MM.1S (cell line): ENCODE data around the gene DLX2.

Source experiments
- DNase-seq: peaks from one replicate; pipeline ENCODE4 v3.0.0-alpha.2; 2015
- H2AFZ ChIP-seq: fragments of 300-600 bp; sonication (generic); 2 replicates; pipeline ENCODE4 v1.6.0; 2016; ENCODE audit warnings: antibody characterized with exemption, low read length
- H3F3A ChIP-seq: fragments of 300-600 bp; sonication (generic); 2 replicates; pipeline ENCODE4 v1.6.1; 2016; ENCODE audit warnings: mild to moderate bottlenecking, antibody characterized with exemption, low read length, moderate library complexity, mixed read lengths; ENCODE audit not compliant: insufficient read depth
- H3K27ac ChIP-seq: fragments of 300-600 bp; sonication (generic); 2 replicates; pipeline ENCODE4 v1.5.1; 2016; ENCODE audit warnings: mild to moderate bottlenecking, low read length
- H3K27me3 ChIP-seq: fragments of 300-600 bp; sonication (generic); replicated peaks from 2 replicates; pipeline ENCODE4 v1.6.0; 2016; ENCODE audit warnings: low read length; ENCODE audit not compliant: insufficient read depth
- H3K36me3 ChIP-seq: fragments of 300-600 bp; sonication (generic); replicated peaks from 2 replicates; pipeline ENCODE4 v1.6.1; 2016; ENCODE audit warnings: mild to moderate bottlenecking, low read length, mixed read lengths; ENCODE audit not compliant: insufficient read depth
- H3K4me1 ChIP-seq: fragments of 300-600 bp; sonication (generic); 2 replicates; pipeline ENCODE4 v1.6.1; 2016; ENCODE audit warnings: low read length, mixed read lengths
- H3K4me2 ChIP-seq: fragments of 300-600 bp; sonication (generic); 2 replicates; pipeline ENCODE4 v1.6.0; 2016; ENCODE audit warnings: low read depth, low read length
- H3K4me3 ChIP-seq: fragments of 300-600 bp; sonication (generic); 2 replicates; pipeline ENCODE4 v1.5.1; 2016; ENCODE audit warnings: low read length, mixed read lengths
- H3K79me2 ChIP-seq: fragments of 300-600 bp; sonication (generic); 2 replicates; pipeline ENCODE4 v1.6.1; 2016; ENCODE audit warnings: mixed run types, low read length, mixed read lengths
- H3K9ac ChIP-seq: fragments of 300-600 bp; sonication (generic); 2 replicates; pipeline ENCODE4 v1.6.1; 2016; ENCODE audit warnings: low read length, mixed read lengths
- H3K9me2 ChIP-seq: fragments of 300-600 bp; sonication (generic); replicated peaks from 2 replicates; pipeline ENCODE4 v1.6.1; 2016; ENCODE audit warnings: mild to moderate bottlenecking, low read length, mixed read lengths; ENCODE audit not compliant: insufficient read depth
- H3K9me3 ChIP-seq: fragments of 300-600 bp; sonication (generic); replicated peaks from 2 replicates; pipeline ENCODE4 v1.6.1; 2016; ENCODE audit warnings: mild to moderate bottlenecking, low read length, mixed read lengths; ENCODE audit not compliant: insufficient read depth
- H4K20me1 ChIP-seq: fragments of 300-600 bp; sonication (generic); 2 replicates; pipeline ENCODE4 v1.6.1; 2016; ENCODE audit warnings: mild to moderate bottlenecking, low read length, moderate library complexity, mixed read lengths; ENCODE audit not compliant: insufficient read depth
- EZH2 ChIP-seq: fragments of 300-600 bp; sonication (generic); optimal IDR thresholded peaks from 2 replicates; pipeline ENCODE3; 2017; ENCODE audit warnings: low read depth, mild to moderate bottlenecking, antibody characterized with exemption, low read length, mixed read lengths
- EZH2phosphoT487 ChIP-seq: fragments of 300-600 bp; sonication (generic); IDR thresholded peaks from 2 replicates; pipeline ENCODE4 v1.6.1; 2018; ENCODE audit warnings: antibody characterized with exemption, low read length
- TF ChIP-seq, protein P1 (sequence below): fragments of 300-600 bp; sonication (generic); IDR thresholded peaks from 2 replicates; pipeline ENCODE4 v1.5.1; 2016; ENCODE audit warnings: antibody characterized with exemption, low read length, mixed read lengths

Gene DLX2

DNA sequence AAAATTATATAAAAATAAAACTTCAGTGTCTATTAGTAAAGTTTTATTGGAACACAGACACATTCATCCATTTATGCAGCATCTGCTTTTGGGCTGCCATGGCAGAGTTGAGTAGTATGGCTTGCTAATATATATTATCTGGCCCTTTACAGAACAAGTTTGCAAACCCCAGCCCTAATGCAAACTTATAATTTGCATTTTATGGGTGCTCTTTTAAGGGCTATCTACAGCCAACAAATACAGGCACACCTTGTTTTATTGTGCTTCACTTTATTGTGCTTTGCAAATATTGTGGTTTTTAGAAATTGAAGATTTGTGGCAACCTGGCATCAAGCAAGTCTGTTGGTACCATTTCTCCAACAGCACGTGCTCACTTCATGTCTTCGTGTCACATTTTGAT, 35.2 kb upstream of the DLX2 start:
- no peak overlapping the region for H3K4me2 ChIP-seq
- H3F3A ChIP-seq, result no peaks in the 10 kb centered on the region
- no peaks in the 10 kb centered on the region for H3K79me2 ChIP-seq
- H3K4me1 ChIP-seq, result no peaks in the 10 kb centered on the region
- H3K36me3 ChIP-seq, result no peaks in the 10 kb centered on the region
- H3K9ac ChIP-seq, result no peak overlapping the region
- no peaks in the 10 kb centered on the region for H3K9me2 ChIP-seq
- H3K27me3 ChIP-seq, result no peaks in the 10 kb centered on the region
- DNase-seq, result no peak
- TF ChIP-seq EZH2phosphoT487 (no peak), EZH2 (no peak)
- TF ChIP-seq, protein P1, sequence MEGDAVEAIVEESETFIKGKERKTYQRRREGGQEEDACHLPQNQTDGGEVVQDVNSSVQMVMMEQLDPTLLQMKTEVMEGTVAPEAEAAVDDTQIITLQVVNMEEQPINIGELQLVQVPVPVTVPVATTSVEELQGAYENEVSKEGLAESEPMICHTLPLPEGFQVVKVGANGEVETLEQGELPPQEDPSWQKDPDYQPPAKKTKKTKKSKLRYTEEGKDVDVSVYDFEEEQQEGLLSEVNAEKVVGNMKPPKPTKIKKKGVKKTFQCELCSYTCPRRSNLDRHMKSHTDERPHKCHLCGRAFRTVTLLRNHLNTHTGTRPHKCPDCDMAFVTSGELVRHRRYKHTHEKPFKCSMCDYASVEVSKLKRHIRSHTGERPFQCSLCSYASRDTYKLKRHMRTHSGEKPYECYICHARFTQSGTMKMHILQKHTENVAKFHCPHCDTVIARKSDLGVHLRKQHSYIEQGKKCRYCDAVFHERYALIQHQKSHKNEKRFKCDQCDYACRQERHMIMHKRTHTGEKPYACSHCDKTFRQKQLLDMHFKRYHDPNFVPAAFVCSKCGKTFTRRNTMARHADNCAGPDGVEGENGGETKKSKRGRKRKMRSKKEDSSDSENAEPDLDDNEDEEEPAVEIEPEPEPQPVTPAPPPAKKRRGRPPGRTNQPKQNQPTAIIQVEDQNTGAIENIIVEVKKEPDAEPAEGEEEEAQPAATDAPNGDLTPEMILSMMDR, result no peak
- H3K9me3 ChIP-seq, result no peaks in the 10 kb centered on the region
- H3K4me3 ChIP-seq, result no peak overlapping the region
- H3K27ac ChIP-seq, result no peak overlapping the region
- H4K20me1 ChIP-seq, result no peaks in the 10 kb centered on the region
- H2AFZ ChIP-seq, result no peak overlapping the region

DNA sequence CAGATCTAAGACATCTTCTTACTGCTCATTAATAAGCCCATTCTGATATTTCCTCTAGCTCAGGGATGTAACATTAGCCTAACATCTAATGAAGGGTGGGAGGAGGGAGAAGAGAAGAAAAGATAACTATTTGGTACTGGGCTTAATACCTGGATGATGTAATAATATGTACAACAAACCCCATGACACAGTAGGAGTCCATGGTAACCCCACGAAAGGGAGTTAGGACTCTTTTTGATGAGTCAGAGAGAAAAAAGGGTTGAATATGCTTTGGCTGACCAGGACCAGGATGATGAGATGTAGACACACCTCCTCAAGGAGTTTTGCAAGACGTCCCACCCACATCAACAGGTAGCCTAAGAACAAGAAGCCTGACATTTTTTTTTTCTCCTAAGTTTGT, 34.4 kb upstream of the DLX2 start:
- Histone ChIP-seq H3K9ac (no peak overlapping the region), H3K4me2 (no peak overlapping the region), H3K27ac (no peak overlapping the region), H3K4me3 (no peak overlapping the region), H3K9me3 (no peaks in the 10 kb centered on the region), H3K4me1 (no peaks in the 10 kb centered on the region), H3K79me2 (no peaks in the 10 kb centered on the region), H3K36me3 (no peaks in the 10 kb centered on the region), H4K20me1 (no peaks in the 10 kb centered on the region), H2AFZ (no peak overlapping the region), H3K27me3 (no peaks in the 10 kb centered on the region), H3K9me2 (no peaks in the 10 kb centered on the region), H3F3A (no peaks in the 10 kb centered on the region)
- TF ChIP-seq EZH2 (no peak), EZH2phosphoT487 (no peak)
- TF ChIP-seq, protein P1, result no peak
- no peak for DNase-seq

DNA sequence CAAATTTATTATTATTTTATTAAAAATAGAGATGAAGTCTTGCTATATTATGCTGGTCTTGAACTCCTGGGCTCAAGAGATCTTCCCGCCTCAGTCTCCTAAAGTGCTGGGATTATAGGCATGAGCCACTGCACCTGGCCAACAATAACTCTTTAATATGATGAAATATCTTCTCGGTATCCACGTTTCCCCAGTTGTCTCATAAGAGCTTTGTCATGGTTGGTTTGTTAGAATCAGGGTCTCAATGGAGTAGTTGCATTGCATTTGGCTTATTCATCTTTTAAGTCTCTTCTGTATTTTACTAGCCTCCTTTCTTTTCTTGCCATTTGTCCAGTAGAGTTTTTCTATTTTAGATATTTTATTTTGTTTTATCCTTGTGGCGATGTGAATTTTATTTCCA, 32.7 kb upstream of the DLX2 start:
- Histone ChIP-seq H3K4me1 (no peaks in the 10 kb centered on the region), H4K20me1 (no peaks in the 10 kb centered on the region), H3K4me3 (no peak overlapping the region), H3K9me2 (no peaks in the 10 kb centered on the region), H3K4me2 (no peak overlapping the region), H3K27me3 (no peaks in the 10 kb centered on the region), H3F3A (no peaks in the 10 kb centered on the region), H3K9ac (no peak overlapping the region), H3K36me3 (no peaks in the 10 kb centered on the region), H2AFZ (no peak overlapping the region), H3K9me3 (no peaks in the 10 kb centered on the region), H3K27ac (no peak overlapping the region), H3K79me2 (no peaks in the 10 kb centered on the region)
- TF ChIP-seq EZH2 (no peak), EZH2phosphoT487 (no peak)
- TF ChIP-seq, protein P1, result no peak
- no peak for DNase-seq

DNA sequence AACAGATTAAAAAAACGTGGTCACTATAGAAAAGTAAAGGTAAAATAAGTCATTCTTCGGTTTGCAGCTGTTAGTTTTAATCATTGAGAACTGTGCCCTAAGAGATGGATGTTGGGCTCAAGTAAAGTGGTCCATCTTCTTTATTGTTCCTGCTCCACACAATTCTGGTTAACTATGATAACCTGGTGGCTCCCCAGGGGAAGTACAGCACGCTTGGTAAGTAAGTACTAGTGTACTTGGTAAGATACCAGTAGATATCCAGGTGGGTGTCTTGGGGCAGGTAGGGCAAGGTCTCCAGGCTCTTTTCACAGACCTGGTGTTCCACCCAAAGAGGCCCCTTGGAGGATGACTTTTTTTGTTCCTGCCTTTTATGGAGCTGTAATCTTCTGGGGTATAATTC, 31.6 kb upstream of the DLX2 start:
- no peaks in the 10 kb centered on the region for H3K4me1 ChIP-seq
- H3K9me3 ChIP-seq, result no peaks in the 10 kb centered on the region
- H3K4me2 ChIP-seq, result no peak overlapping the region
- H3K9ac ChIP-seq, result no peak overlapping the region
- H3F3A ChIP-seq, result no peaks in the 10 kb centered on the region
- H2AFZ ChIP-seq, result no peak overlapping the region
- H4K20me1 ChIP-seq, result no peaks in the 10 kb centered on the region
- H3K27ac ChIP-seq, result no peak overlapping the region
- H3K36me3 ChIP-seq, result no peaks in the 10 kb centered on the region
- no peak for DNase-seq
- no peaks in the 10 kb centered on the region for H3K79me2 ChIP-seq
- TF ChIP-seq EZH2 (no peak), EZH2phosphoT487 (no peak)
- TF ChIP-seq, protein P1, result no peak
- H3K4me3 ChIP-seq, result no peak overlapping the region
- H3K27me3 ChIP-seq, result no peaks in the 10 kb centered on the region
- H3K9me2 ChIP-seq, result no peaks in the 10 kb centered on the region
